Fibroblast of skin of abdomen (primary cell): ENCODE results near the gene GLS2. TPM values are rescaled to one million over a fixed set of nuclear protein-coding genes. Genes with fewer than 3 reads are reported as not detected.
"Not testable (repeated sequence)": the region's sequence is repeated elsewhere in the genome, so short reads cannot be mapped to it uniquely, and the experiment has no call there.

Experiments
- DNase-seq: peaks from one replicate; pipeline ENCODE4 v3.0.0-alpha.2; 2013
- polyA plus RNA-seq, 2 experiments: library from polyadenylated mRNA; unstranded; fragments of 120-200 nt; gene quantifications; one replicate each; pipeline ENCODE4 v1.2.1, GENCODE V29; 2013; ENCODE audit not compliant: insufficient read length in 2 of 2

Gene GLS2
- not detected for polyA plus RNA-seq (2013, experiment 1 of 2; ENCODE audit: insufficient read length)
- polyA plus RNA-seq (2013, experiment 2 of 2; ENCODE audit: insufficient read length) = not detected

GRCh38 chr12:56488041-56488955 is at the start of gene GLS2:
Gene GLS2, minus strand, starts transcription at chr12:56488161. Its CDS starts 43 bp downstream, at chr12:56488118.
- DNase-seq = peak; percentile 68

- no peak for DNase-seq
Measured at GRCh38 chr12:56537546-56537945, 49.6 kb upstream of the GLS2 start.

GRCh38 chr12:56530390-56531055 is 42.6 kb upstream of the GLS2 start:
- DNase-seq = no peak

GRCh38 chr12:56529656-56530055 is 41.7 kb upstream of the GLS2 start:
- no peak for DNase-seq

GRCh38 chr12:56528846-56529245 is 40.9 kb upstream of the GLS2 start:
- DNase-seq = peak; percentile 45

GRCh38 chr12:56522411-56523193 is 34.6 kb upstream of the GLS2 start:
- DNase-seq = peak; percentile 46

GRCh38 chr12:56521590-56522371 is 33.8 kb upstream of the GLS2 start, which contains the start of gene RBMS2:
Gene RBMS2, plus strand, starts transcription at chr12:56521820. Its CDS starts 204 bp downstream, at chr12:56522024.
- DNase-seq = peak; percentile 93

GRCh38 chr12:56521209-56521589 is 33.2 kb upstream of the GLS2 start:
- DNase-seq = no peak

GRCh38 chr12:56520506-56520905 is 32.5 kb upstream of the GLS2 start:
- DNase-seq = no peak

GRCh38 chr12:56520048-56520447 is 32.1 kb upstream of the GLS2 start:
- no peak for DNase-seq

GRCh38 chr12:56518570-56518969 is 30.6 kb upstream of the GLS2 start:
- DNase-seq = peak; percentile 24

GRCh38 chr12:56517854-56518253 is 29.9 kb upstream of the GLS2 start:
- no peak for DNase-seq

- not testable (repeated sequence) for DNase-seq
Measured at GRCh38 chr12:56514014-56514318, 26.0 kb upstream of the GLS2 start.

GRCh38 chr12:56510786-56511185 is 22.8 kb upstream of the GLS2 start:
- no peak for DNase-seq

GRCh38 chr12:56499879-56500278 is 11.9 kb upstream of the GLS2 start:
- not testable (repeated sequence) for DNase-seq

- DNase-seq = not testable (repeated sequence)
Measured at GRCh38 chr12:56499452-56499851, 11.5 kb upstream of the GLS2 start.

- not testable (repeated sequence) for DNase-seq
Measured at GRCh38 chr12:56498126-56498902, 10.4 kb upstream of the GLS2 start.

GRCh38 chr12:56496704-56497103 is 8.7 kb upstream of the GLS2 start:
- peak; percentile 17 for DNase-seq

GRCh38 chr12:56494481-56494880 is 6.5 kb upstream of the GLS2 start:
- not testable (repeated sequence) for DNase-seq

- not testable (repeated sequence) for DNase-seq
Measured at GRCh38 chr12:56494106-56494415, 6.1 kb upstream of the GLS2 start.

GRCh38 chr12:56493409-56494105 is 5.6 kb upstream of the GLS2 start:
- DNase-seq = not testable (repeated sequence)
